Suprapubic skin (tissue), 4 donors: ENCODE data around the gene ARHGEF17.

ENCODE experiments used
- EP300 ChIP-seq: sonication (generic); formaldehyde crosslinking; IDR thresholded peaks from one replicate; pipeline ENCODE4 v1.6.1; 2017; ENCODE audit warnings: antibody characterized with exemption
- POLR2A ChIP-seq, 2 donors: fragments of 450-650 bp; IDR thresholded peaks; one replicate each; pipeline ENCODE4 v1.6.1; 2017; ENCODE audit warnings: antibody characterized with exemption in 2 of 2, mild to moderate bottlenecking in 2 of 2, moderate library complexity in 2 of 2
- POLR2AphosphoS5 ChIP-seq, 3 donors: sonication (generic); formaldehyde crosslinking; IDR thresholded peaks; one replicate each; pipeline ENCODE4 v1.6.1; 2017; ENCODE audit warnings: antibody characterized with exemption in 3 of 3
- TF ChIP-seq, protein P1 (sequence below), 2 donors: fragments of 200-600 bp in 1 of 2; fragments of 450-650 bp in 1 of 2; sonication (generic) in 1 of 2; IDR thresholded peaks; one replicate each; pipeline ENCODE4 v1.5.1; 2016 to 2019; ENCODE audit warnings: antibody characterized with exemption in 2 of 2, mild to moderate bottlenecking in 1 of 2, moderate library complexity in 1 of 2

GRCh38 chr11:73380331-73380730, 72.3 kb downstream of the ARHGEF17 start:
- TF ChIP-seq EP300: no peak
- TF ChIP-seq, protein P1, sequence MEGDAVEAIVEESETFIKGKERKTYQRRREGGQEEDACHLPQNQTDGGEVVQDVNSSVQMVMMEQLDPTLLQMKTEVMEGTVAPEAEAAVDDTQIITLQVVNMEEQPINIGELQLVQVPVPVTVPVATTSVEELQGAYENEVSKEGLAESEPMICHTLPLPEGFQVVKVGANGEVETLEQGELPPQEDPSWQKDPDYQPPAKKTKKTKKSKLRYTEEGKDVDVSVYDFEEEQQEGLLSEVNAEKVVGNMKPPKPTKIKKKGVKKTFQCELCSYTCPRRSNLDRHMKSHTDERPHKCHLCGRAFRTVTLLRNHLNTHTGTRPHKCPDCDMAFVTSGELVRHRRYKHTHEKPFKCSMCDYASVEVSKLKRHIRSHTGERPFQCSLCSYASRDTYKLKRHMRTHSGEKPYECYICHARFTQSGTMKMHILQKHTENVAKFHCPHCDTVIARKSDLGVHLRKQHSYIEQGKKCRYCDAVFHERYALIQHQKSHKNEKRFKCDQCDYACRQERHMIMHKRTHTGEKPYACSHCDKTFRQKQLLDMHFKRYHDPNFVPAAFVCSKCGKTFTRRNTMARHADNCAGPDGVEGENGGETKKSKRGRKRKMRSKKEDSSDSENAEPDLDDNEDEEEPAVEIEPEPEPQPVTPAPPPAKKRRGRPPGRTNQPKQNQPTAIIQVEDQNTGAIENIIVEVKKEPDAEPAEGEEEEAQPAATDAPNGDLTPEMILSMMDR (IDR thresholded peaks at IDR 0.05): no peak
- TF ChIP-seq POLR2A (IDR thresholded peaks at IDR 0.05): no peak
- TF ChIP-seq POLR2AphosphoS5 (IDR thresholded peaks at IDR 0.05): no peak
